IMR-90 (cell line): ENCODE results near the gene ZNF608. TPM values are rescaled to one million over a fixed set of nuclear protein-coding genes. Genes with fewer than 3 reads are reported as not detected.

Experiments
- ATAC-seq: fragments of 200-7000 bp; cut with Tn5 transposase; 2 replicates; pipeline ENCODE4 v1.9.1; 2020; ENCODE audit warnings: low read depth, mild to moderate bottlenecking, moderate library complexity
- BruUV-seq: library from RNA; stranded (reverse); fragments of 400-500 nt; replicated peaks from 2 replicates; lab custom pipeline; 2021; lab: Mats Ljungman, UMichigan
- CTCF ChIA-PET: fragments of 300-600 bp; formaldehyde crosslinking; extraction: SDS; loops from one replicate; lab custom pipeline; 2021; ENCODE audit warnings: antibody characterized with exemption; lab: Yijun Ruan, JAX
- POLR2A ChIA-PET: fragments of 300-600 bp; sonication (Branson Sonifier 250); formaldehyde crosslinking; loops from one replicate; lab custom pipeline; 2022; ENCODE audit warnings: antibody characterized with exemption; ENCODE audit not compliant: unreplicated experiment; lab: Charles Lee
- DNase-seq: peaks from one replicate; pipeline ENCODE4 v3.0.0; 2013
- H2AFZ ChIP-seq: replicated peaks from 2 replicates; pipeline ENCODE3; 2013; ENCODE audit warnings: low read length, mild to moderate bottlenecking; ENCODE audit not compliant: poor library complexity
- H2AK5ac ChIP-seq: 2 replicates; pipeline ENCODE4 v1.6.1; 2013; ENCODE audit warnings: low read depth, low read length, inconsistent platforms
- H2AK9ac ChIP-seq: replicated peaks from 2 replicates; pipeline ENCODE3; 2013; ENCODE audit warnings: mild to moderate bottlenecking, low read depth, low read length, moderate library complexity; ENCODE audit not compliant: poor library complexity
- H2BK120ac ChIP-seq: 2 replicates; pipeline ENCODE4 v1.6.1; 2013; ENCODE audit warnings: low read depth, low read length, inconsistent platforms
- H2BK15ac ChIP-seq: 3 replicates; pipeline ENCODE4 v1.6.1; 2013; ENCODE audit warnings: low read depth, low read length, inconsistent platforms
- H2BK20ac ChIP-seq: 2 replicates; pipeline ENCODE4 v1.6.1; 2013; ENCODE audit warnings: low read depth, mild to moderate bottlenecking, inconsistent platforms, low read length, moderate library complexity
- H2BK5ac ChIP-seq: 2 replicates; pipeline ENCODE4 v1.6.1; 2013; ENCODE audit warnings: mild to moderate bottlenecking, low read depth, low read length, inconsistent platforms; ENCODE audit not compliant: poor library complexity, severe bottlenecking
- H3K14ac ChIP-seq: replicated peaks from 2 replicates; pipeline ENCODE4 v1.6.1; 2013; ENCODE audit warnings: low read depth, low read length, inconsistent platforms
- H3K18ac ChIP-seq: 2 replicates; pipeline ENCODE4 v1.6.1; 2013; ENCODE audit warnings: low read depth, low read length, control low read depth
- H3K23ac ChIP-seq: 2 replicates; pipeline ENCODE4 v1.6.1; 2013; ENCODE audit warnings: low read depth, low read length, inconsistent platforms
- H3K27ac ChIP-seq: 2 replicates; pipeline ENCODE4 v1.5.1; 2013; ENCODE audit warnings: mild to moderate bottlenecking, control low read depth, low read length; ENCODE audit not compliant: insufficient read depth
- H3K27me3 ChIP-seq: 2 replicates; pipeline ENCODE4 v1.6.1; 2013; ENCODE audit warnings: low read length; ENCODE audit not compliant: control insufficient read depth, insufficient read depth
- H3K36me3 ChIP-seq: 2 replicates; pipeline ENCODE4 v1.6.1; 2013; ENCODE audit warnings: low read length, mixed read lengths; ENCODE audit not compliant: control insufficient read depth, insufficient read depth
- H3K4ac ChIP-seq: 2 replicates; pipeline ENCODE4 v1.6.1; 2013; ENCODE audit warnings: low read depth, low read length, inconsistent platforms
- H3K4me1 ChIP-seq: 2 replicates; pipeline ENCODE4 v1.6.1; 2013; ENCODE audit warnings: low read length, mixed read lengths; ENCODE audit not compliant: control insufficient read depth, insufficient read depth
- H3K4me2 ChIP-seq: 2 replicates; pipeline ENCODE4 v1.6.1; 2013; ENCODE audit warnings: low read depth, mild to moderate bottlenecking, control low read depth, low read length, moderate library complexity
- H3K4me3 ChIP-seq: 2 replicates; pipeline ENCODE4 v1.5.1; 2013; ENCODE audit warnings: low read depth, mild to moderate bottlenecking, control low read depth, low read length, moderate library complexity; ENCODE audit not compliant: insufficient read depth
- H3K56ac ChIP-seq: 2 replicates; pipeline ENCODE4 v1.6.1; 2013; ENCODE audit warnings: low read length, inconsistent platforms; ENCODE audit not compliant: insufficient read depth; ENCODE audit errors: extremely low read depth
- H3K79me1 ChIP-seq, 2 experiments: 2 replicates each; pipeline ENCODE4 v1.6.1; 2013; ENCODE audit warnings: low read length in 2 of 2, inconsistent platforms in 1 of 2, low read depth in 1 of 2
- H3K9ac ChIP-seq: 2 replicates; pipeline ENCODE4 v1.6.1; 2013; ENCODE audit warnings: low read depth, low read length, control low read depth
- H3K9me1 ChIP-seq: 2 replicates; pipeline ENCODE4 v1.6.1; 2013; ENCODE audit warnings: low read length, inconsistent platforms; ENCODE audit not compliant: insufficient read depth
- H3K9me3 ChIP-seq: 2 replicates; pipeline ENCODE4 v1.6.1; 2013; ENCODE audit warnings: low read length; ENCODE audit not compliant: control insufficient read depth, insufficient read depth
- H4K20me1 ChIP-seq: 2 replicates; pipeline ENCODE4 v1.6.1; 2013; ENCODE audit warnings: low read length, inconsistent platforms; ENCODE audit not compliant: insufficient read depth
- H4K5ac ChIP-seq: 2 replicates; pipeline ENCODE4 v1.6.1; 2013; ENCODE audit warnings: mild to moderate bottlenecking, low read depth, low read length, control low read depth
- H4K8ac ChIP-seq, 2 experiments: 2 replicates each; pipeline ENCODE4 v1.6.1; 2013; ENCODE audit warnings: low read depth in 2 of 2, low read length in 2 of 2, control low read depth in 1 of 2, inconsistent platforms in 1 of 2
- H4K91ac ChIP-seq: 2 replicates; pipeline ENCODE4 v1.6.1; 2013; ENCODE audit warnings: low read depth, low read length, inconsistent platforms; ENCODE audit not compliant: insufficient read depth
- CEBPB ChIP-seq: IDR thresholded peaks from 2 replicates; pipeline ENCODE4 v1.6.1; 2012; ENCODE audit warnings: low read depth, low read length, improper control_type of control experiment
- CHD1 ChIP-seq: IDR thresholded peaks from 2 replicates; pipeline ENCODE4 v1.6.1; 2012; ENCODE audit warnings: low read depth, low read length, improper control_type of control experiment
- NFE2L2 ChIP-seq: fragments of 150-350 bp; IDR thresholded peaks from 2 replicates; pipeline ENCODE4 v1.6.1; 2016; ENCODE audit warnings: low read depth, mild to moderate bottlenecking, low read length
- RAD21 ChIP-seq: IDR thresholded peaks from 2 replicates; pipeline ENCODE4 v1.6.1; 2012; ENCODE audit warnings: low read length, improper control_type of control experiment
- WGBS, 2 experiments: methylation state at CpG; one replicate each; pipeline versions ENCODE4 v1.1.5 to v1.1.7; 2013; ENCODE audit warnings: missing lambda C conversion rate in 2 of 2; ENCODE audit not compliant: insufficient read length in 1 of 2; ENCODE audit errors: extremely low coverage in 2 of 2; 5-methylcytosine and 5-hydroxymethylcytosine counted together
- dilution Hi-C: fragments of 300-500 bp; cut with HindIII; formaldehyde crosslinking; loops from one replicate; pipeline ENCODE4 v1.14.3; 2018; ENCODE audit warnings: low sequenced_read_pairs; ENCODE audit not compliant: unreplicated experiment
- in situ Hi-C: fragments of 300-500 bp; cut with MboI; formaldehyde crosslinking; loops from 3 replicates; pipeline ENCODE4 v1.14.3; 2019; ENCODE audit warnings: low sequenced_read_pairs, inconsistent platforms, mixed read lengths
- intact Hi-C: fragments of 100-400 bp; cut with micrococcal nuclease; formaldehyde crosslinking; loops from 2 replicates; pipeline ENCODE4 v1.10.0; 2022
- polyA plus RNA-seq, 3 experiments: library from polyadenylated mRNA; depleted of rRNA; stranded (reverse); fragments of >200 nt; gene quantifications; 2 replicates each; pipeline ENCODE4 v1.2.3, GENCODE V29; 2012; ENCODE audit warnings: low replicate concordance in 1 of 3
- total RNA-seq: library from RNA; depleted of rRNA; stranded (reverse); fragments of >200 nt; gene quantifications from 2 replicates; pipeline ENCODE4 v1.2.3, GENCODE V29; 2012

ZNF608 gene
- total and polyA plus RNA-seq, 2 of the 4 experiments (the other 2 are of a cell fraction), result 9.8 to 15.1 TPM

GRCh38 chr5:124721229-124721735 is 25.2 kb downstream of the ZNF608 start:
- no peak overlapping the region for H2BK120ac ChIP-seq
- no peak overlapping the region for H3K4ac ChIP-seq
- intact Hi-C loops (no loop called here), in situ Hi-C loops (no loop called here), dilution Hi-C loops (no loop called here)
- no peak overlapping the region for H3K9ac ChIP-seq
- H3K14ac ChIP-seq, result no peak overlapping the region
- no peak overlapping the region for H2BK15ac ChIP-seq
- DNase-seq (no peak), ATAC-seq (no peak)
- H4K8ac ChIP-seq, result no peak overlapping the region
- no peaks in the 10 kb centered on the region for H3K9me3 ChIP-seq
- H2BK5ac ChIP-seq, result no peak overlapping the region
- peaks cover 6% of the 10 kb centered on the region; the same call in 1 of the 2 replicates for H4K20me1 ChIP-seq
- no peak overlapping the region for H2AK9ac ChIP-seq
- H2BK20ac ChIP-seq, result no peak overlapping the region
- no peak overlapping the region for H3K18ac ChIP-seq
- no peaks in the 10 kb centered on the region for H3K27me3 ChIP-seq
- no TSS peak for BruUV-seq
- no peak overlapping the region for H4K5ac ChIP-seq
- no peak for TF ChIP-seq NFE2L2
- TF ChIP-seq RAD21, result no peak
- TF ChIP-seq CHD1, result no peak
- TF ChIP-seq CEBPB, result no peak
- no peak overlapping the region for H3K4me2 ChIP-seq
- H3K9me1 ChIP-seq, result no peaks in the 10 kb centered on the region; the same call in 1 of the 2 replicates
- POLR2A ChIA-PET, result no interaction called here
- no CpG with 5 or more reads among the region's 8 CpGs for WGBS, 2 experiments
- H3K4me3 ChIP-seq, result no peak overlapping the region
- no peaks in the 10 kb centered on the region for H3K4me1 ChIP-seq
- no peak overlapping the region for H3K23ac ChIP-seq
- CTCF ChIA-PET, result no interaction called here
- H3K36me3 ChIP-seq, result no peaks in the 10 kb centered on the region
- no peak overlapping the region for H2AFZ ChIP-seq
- H4K91ac ChIP-seq, result no peak overlapping the region
- no peak overlapping the region for H3K27ac ChIP-seq
- peaks cover 35 to 47% of the 10 kb centered on the region in 2 experiments for H3K79me1 ChIP-seq
- H2AK5ac ChIP-seq, result no peak overlapping the region
- no peak overlapping the region for H3K56ac ChIP-seq
